ENCODE measurements around the gene B4GALT6.

DNA sequence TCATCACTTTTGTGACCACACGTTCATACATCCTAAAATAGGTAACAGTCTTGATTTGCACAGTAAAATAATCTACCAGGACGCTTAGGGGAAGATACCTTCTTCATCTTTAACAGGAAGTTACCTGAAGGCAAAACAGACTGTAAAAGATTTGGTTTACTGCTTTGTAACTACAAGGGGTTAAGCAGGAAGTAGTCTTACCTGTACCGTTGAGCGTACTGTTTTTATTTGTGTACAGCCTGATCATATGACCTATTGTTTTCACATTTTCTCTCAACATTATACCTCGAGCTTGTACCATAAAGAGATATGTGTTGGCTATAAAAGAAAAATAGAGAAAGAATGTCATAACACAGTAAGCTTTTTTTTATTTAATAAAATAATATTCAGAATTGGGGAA, 18.3 kb downstream of the B4GALT6 start:
- TF ChIP-seq, protein P1, sequence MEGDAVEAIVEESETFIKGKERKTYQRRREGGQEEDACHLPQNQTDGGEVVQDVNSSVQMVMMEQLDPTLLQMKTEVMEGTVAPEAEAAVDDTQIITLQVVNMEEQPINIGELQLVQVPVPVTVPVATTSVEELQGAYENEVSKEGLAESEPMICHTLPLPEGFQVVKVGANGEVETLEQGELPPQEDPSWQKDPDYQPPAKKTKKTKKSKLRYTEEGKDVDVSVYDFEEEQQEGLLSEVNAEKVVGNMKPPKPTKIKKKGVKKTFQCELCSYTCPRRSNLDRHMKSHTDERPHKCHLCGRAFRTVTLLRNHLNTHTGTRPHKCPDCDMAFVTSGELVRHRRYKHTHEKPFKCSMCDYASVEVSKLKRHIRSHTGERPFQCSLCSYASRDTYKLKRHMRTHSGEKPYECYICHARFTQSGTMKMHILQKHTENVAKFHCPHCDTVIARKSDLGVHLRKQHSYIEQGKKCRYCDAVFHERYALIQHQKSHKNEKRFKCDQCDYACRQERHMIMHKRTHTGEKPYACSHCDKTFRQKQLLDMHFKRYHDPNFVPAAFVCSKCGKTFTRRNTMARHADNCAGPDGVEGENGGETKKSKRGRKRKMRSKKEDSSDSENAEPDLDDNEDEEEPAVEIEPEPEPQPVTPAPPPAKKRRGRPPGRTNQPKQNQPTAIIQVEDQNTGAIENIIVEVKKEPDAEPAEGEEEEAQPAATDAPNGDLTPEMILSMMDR (IDR thresholded peaks at IDR 0.05): no peak
- no peak for TF ChIP-seq POLR2A (IDR thresholded peaks at IDR 0.05)
